ENCODE results near the gene SH3TC2. TPM values are rescaled to one million over a fixed set of nuclear protein-coding genes. Genes with fewer than 3 reads are reported as not detected.

The SH3TC2 gene
- polyA plus RNA-seq, 1 experiment, result 1.9 TPM

- Histone ChIP-seq H3K27me3 (ENCODE audit: control insufficient read depth, insufficient read depth, low read length) (no peaks in the 10 kb centered on the region), H3K4me3 (ENCODE audit: low read depth, low read length) (no peak overlapping the region), H3K36me3 (ENCODE audit: control insufficient read depth, insufficient read depth, low read length) (no peaks in the 10 kb centered on the region)
- CTCF ChIA-PET, result interaction anchor here (2.4 kb wide), 1 partner anchor 42 kb away, joined by 7 read pairs; no protein-coding TSS in a partner anchor
- DNase-seq (ENCODE audit: low read depth), result no peak
- POLR2A ChIA-PET, result no interaction called here
- no peak for TF ChIP-seq CTCF (IDR thresholded peaks at IDR 0.05; ENCODE audit: insufficient read depth, low read depth, low read length)
Measured at GRCh38 chr5:149072376-149072775, 9.5 kb upstream of the SH3TC2 start.

- no peak for TF ChIP-seq CTCF (IDR thresholded peaks at IDR 0.05; ENCODE audit: insufficient read depth, low read depth, low read length)
- no peaks in the 10 kb centered on the region for H3K36me3 ChIP-seq (ENCODE audit: control insufficient read depth, insufficient read depth, low read length)
- no peaks in the 10 kb centered on the region for H3K27me3 ChIP-seq (ENCODE audit: control insufficient read depth, insufficient read depth, low read length)
- H3K4me3 ChIP-seq (ENCODE audit: low read depth, low read length), result no peak overlapping the region
- POLR2A ChIA-PET, result no interaction called here
- DNase-seq (ENCODE audit: low read depth), result no peak
- CTCF ChIA-PET, result interaction anchor here (1.2 to 2.4 kb wide), 2 partner anchors 8 to 43 kb away, joined by 4 to 7 read pairs; no protein-coding TSS in a partner anchor
Measured at GRCh38 chr5:149071756-149072155, 8.9 kb upstream of the SH3TC2 start.

GRCh38 chr5:149071216-149071615 is 8.4 kb upstream of the SH3TC2 start:
- H3K36me3 ChIP-seq (ENCODE audit: control insufficient read depth, insufficient read depth, low read length), result no peaks in the 10 kb centered on the region
- no peaks in the 10 kb centered on the region for H3K27me3 ChIP-seq (ENCODE audit: control insufficient read depth, insufficient read depth, low read length)
- CTCF ChIA-PET, result interaction anchor here (1.2 to 2.4 kb wide), 2 partner anchors 9 to 43 kb away, joined by 4 to 7 read pairs; no protein-coding TSS in a partner anchor
- H3K4me3 ChIP-seq (ENCODE audit: low read depth, low read length), result no peak overlapping the region
- no peak for DNase-seq (ENCODE audit: low read depth)
- TF ChIP-seq CTCF (IDR thresholded peaks at IDR 0.05; ENCODE audit: insufficient read depth, low read depth, low read length), result no peak
- POLR2A ChIA-PET, result no interaction called here

GRCh38 chr5:149069711-149070110 is 6.8 kb upstream of the SH3TC2 start:
- no peaks in the 10 kb centered on the region for H3K36me3 ChIP-seq (ENCODE audit: control insufficient read depth, insufficient read depth, low read length)
- POLR2A ChIA-PET, result no interaction called here

GRCh38 chr5:149063896-149064478 is 1.1 kb upstream of the SH3TC2 start:
- ChIA-PET CTCF (no interaction called here), POLR2A (no interaction called here)
- H3K27me3 ChIP-seq (ENCODE audit: control insufficient read depth, insufficient read depth, low read length), result no peaks in the 10 kb centered on the region
- H3K4me3 ChIP-seq (ENCODE audit: low read depth, low read length), result no peak overlapping the region
- no peaks in the 10 kb centered on the region for H3K36me3 ChIP-seq (ENCODE audit: control insufficient read depth, insufficient read depth, low read length)
- DNase-seq (ENCODE audit: low read depth), result no peak
- TF ChIP-seq CTCF (IDR thresholded peaks at IDR 0.05; ENCODE audit: insufficient read depth, low read depth, low read length), result no peak

More at GRCh38 chr5:149069711-149070110, 6.8 kb upstream of the SH3TC2 start:
- no peak for DNase-seq (ENCODE audit: low read depth)
- Histone ChIP-seq H3K4me3 (ENCODE audit: low read depth, low read length) (no peak overlapping the region), H3K27me3 (ENCODE audit: control insufficient read depth, insufficient read depth, low read length) (no peaks in the 10 kb centered on the region)
- CTCF ChIA-PET, result interaction anchor here (2.4 kb wide), 1 partner anchor 45 kb away, joined by 7 read pairs; no protein-coding TSS in a partner anchor
- no peak for TF ChIP-seq CTCF (IDR thresholded peaks at IDR 0.05; ENCODE audit: insufficient read depth, low read depth, low read length)
